HG03571 (cell line): Measurements from ENCODE around the gene ANKRD44.

Experiments
- ATAC-seq: cut with Tn5 transposase; IDR thresholded peaks from one replicate; pipeline ENCODE4 v1.9.1; 2021; ENCODE audit not compliant: unreplicated experiment

The ANKRD44 gene

DNA sequence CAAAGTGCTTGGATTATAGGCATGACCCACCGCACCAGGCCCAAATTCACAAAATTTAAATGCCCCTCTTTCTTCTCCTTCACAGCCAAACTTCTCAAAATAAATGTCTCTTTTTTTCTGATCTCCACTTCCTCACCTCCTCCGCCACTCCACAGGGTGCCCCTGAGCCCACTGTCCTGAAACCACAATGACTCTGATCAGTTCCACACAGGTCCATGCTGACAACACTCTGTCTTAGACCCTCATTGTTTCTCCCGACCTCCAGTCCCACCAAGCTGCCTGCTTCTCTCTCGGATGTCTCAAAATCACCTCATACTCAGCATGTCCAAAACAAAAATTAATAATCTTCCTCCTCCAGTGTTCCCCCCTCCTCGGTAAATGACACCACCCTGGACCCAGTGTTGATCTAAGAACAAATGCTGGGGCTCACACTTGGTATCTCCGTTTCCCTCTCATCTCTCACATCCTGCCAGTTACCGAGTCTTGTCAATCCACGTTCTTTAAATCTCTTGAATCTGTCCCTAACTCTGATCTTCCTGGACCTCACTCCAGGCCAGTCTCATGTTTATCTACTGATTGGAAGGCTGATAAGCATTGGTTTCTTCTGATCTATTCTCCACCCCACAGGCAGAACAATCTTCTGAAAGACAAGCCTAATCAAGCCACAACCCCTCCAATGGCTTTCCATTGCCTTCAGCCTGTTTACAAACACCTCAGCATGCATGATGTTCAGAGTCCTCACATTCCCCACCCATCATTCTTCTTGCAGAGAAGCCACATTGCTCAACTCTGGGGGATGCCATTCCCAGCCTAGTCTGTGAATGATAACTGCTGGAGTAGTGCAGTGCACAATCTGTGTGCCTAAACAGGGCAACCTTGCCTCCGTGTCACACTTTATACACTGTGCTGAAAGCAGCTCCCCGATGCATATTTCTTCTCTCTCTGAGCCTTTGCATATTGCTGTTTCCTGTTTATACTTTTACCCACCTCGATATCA is 12.4 kb upstream of the ANKRD44 start:
- ATAC-seq = peak; percentile 35

DNA sequence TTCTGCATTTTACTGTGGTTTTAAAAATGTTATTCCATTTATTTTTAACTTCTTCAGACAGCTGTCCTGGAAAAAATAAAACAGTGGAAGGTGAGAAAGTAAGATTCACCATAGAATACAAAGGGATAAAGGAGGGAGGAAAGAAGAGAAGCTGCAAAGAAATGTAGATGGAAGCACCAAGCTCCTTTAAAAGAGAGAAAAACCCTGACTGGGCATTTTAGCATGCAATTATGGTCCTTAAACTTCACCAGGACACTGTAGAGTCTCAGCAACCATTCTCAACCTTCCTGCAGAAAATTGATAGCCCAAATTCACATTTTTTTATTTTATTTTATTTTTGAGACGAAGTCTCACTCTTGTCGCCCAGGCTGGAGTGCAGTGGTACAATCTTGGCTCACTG is 11.6 kb upstream of the ANKRD44 start:
- no peak for ATAC-seq

- no peak for ATAC-seq
These were observed 4.8 kb upstream of the ANKRD44 start for GRCh38 chr2:197315371-197315770.

DNA sequence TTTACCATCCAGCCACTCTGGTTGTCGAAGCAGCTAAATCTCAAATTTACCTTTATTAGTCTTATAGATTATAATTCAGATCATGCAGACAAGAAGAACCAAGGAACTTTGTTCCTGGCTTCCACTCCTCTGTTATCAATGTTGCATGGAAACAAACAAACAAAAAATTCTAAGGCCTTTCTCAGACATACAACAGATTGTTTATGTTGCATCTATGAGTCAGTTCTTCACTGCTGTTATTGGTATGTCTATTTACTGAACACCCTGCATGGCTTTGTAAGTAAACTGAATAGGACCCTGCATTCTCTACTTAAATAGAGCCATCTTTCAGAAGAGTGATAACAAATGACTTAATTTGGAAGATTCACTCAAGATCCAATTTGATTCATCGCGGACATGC is 1.6 kb upstream of the ANKRD44 start:
- no peak for ATAC-seq

GRCh38 chr2:197311421-197312033 is 947 bp upstream of the ANKRD44 start:
- ATAC-seq = no peak

DNA sequence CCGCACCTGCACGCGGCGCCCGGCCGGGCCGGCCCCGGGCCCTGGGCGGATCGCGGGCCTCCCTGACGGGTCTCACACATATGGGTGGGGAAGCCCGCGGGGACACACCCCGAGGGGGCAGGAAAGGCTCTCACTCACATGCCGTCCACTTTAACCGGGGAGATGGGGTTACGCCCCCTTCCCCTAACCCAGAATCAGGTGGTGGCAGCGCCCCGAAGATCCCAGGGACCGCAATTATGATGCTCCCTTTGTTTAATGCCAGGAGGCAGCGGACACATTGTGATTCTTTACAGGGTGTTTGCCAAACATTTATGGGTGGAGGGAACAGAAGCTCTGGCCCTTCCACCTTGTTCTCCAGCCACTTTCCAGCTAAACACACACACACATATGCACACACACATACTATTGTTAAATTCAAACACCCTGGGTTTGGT is 424 bp upstream of the ANKRD44 start:
- ATAC-seq = no peak

- no peak for ATAC-seq
These were observed 819 bp downstream of the ANKRD44 start for GRCh38 chr2:197309691-197310231.

DNA sequence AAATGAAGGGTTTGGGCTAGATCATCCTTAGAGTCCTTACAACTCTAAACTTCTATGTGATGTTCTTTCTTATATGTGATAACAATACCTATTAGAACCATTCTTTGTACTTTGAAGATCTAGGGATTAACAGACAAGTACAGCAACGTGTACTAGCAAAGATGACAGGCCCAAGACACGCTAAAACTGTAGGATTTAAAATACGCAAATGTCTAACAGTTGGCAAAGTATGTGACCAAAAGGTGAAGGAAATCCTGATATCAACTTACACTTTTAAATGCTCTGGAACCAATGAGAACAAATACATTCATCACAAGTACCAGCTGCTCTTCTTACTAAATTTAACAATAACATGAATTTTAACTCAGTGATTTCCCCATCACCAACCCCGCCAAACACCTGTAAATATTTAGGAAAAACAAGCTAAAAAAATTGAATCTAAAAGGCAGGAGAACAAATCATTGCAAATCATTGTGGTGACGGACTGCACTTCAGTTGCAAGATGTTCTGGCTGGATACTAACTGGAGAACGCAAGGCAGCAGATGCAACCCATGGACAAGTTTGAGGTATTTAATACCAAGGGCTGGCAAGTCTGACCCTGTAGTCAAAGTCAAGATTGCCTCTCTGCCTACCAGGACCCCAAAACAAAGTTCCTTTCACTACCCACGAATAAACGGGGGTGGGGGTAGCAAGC is 1.4 kb downstream of the ANKRD44 start:
- ATAC-seq = no peak

DNA sequence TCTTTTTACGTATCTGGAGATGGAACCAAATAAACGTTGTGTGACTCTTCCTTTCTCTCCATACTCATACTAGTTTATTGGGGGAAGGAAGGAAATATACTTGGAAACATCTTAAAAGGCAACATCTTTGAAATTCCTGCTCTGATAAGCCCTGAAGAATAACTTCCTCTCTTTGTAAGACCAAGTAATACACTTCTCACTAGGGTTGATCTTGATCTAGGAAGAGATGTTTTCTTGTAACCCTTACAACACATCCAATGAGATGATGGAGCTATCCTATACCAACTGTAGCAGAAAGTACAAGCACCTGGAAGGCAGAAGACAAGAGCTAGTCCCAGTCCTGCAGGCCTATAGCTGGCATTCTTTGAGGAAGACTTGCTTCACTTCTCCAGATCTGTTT is 2.0 kb downstream of the ANKRD44 start:
- ATAC-seq = no peak

- peak; percentile 26 for ATAC-seq
These were observed 2.6 kb downstream of the ANKRD44 start for GRCh38 chr2:197307933-197308521.

- no peak for ATAC-seq
These were observed 3.2 kb downstream of the ANKRD44 start for GRCh38 chr2:197307236-197307932.

GRCh38 chr2:197306696-197307040 is 3.9 kb downstream of the ANKRD44 start:
- no peak for ATAC-seq

DNA sequence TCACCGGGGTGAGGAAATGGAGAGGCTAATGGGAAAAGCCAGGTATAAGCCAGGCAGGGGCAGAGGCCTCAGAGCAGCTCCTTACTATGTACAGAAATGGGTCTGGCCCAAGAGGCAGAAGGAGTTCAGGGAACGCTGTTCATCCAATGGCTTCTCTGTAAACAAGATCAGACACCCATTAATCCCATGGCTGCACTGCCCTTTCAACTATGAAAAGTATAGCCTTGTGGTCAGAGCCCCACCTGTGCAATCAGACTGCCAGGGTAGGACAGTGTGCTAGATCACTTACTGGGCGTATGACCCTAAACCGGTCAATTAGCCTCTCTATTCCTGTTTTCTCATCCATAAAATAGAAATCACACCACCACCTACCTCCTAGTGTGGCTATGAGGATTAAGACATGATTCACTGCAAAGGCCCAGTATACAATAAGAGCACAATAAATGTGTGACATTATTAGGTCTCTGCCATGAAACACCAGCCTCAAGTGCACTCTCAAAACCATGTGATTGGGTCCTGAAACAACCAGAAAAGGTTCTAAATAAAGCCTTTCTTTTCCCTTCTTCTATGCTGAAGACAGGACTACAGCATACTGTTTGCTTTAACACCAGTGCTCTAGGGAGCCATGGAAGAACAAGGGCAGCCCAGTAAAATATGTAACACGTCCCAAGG is 4.4 kb downstream of the ANKRD44 start:
- ATAC-seq = no peak

DNA sequence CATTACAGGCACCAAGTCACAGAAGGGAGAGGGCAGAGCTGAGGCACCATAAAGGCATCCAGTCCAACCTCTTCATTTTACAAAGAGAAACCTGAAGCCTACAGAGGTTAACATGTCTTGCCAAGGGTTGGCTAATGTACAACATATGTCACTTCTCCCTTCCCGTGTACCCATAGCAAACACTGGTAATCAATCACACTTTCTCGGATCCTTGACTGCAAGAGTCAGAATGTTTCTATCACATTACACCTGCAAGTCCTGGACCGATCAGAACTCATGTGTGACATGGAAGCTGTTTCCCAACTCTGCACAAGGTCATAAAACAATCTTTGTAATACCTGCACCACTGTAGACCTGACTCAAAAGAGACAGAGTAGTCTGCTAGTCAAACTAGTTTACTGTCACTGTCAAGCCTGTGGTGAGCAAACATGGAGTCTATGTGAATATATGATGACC is 6.0 kb downstream of the ANKRD44 start:
- peak; percentile 25 for ATAC-seq

- no peak for ATAC-seq
These were observed 10.4 kb downstream of the ANKRD44 start for GRCh38 chr2:197300139-197300538.

- no peak for ATAC-seq
These were observed 12.0 kb downstream of the ANKRD44 start for GRCh38 chr2:197298609-197299008.

- no peak for ATAC-seq
These were observed 12.7 kb downstream of the ANKRD44 start for GRCh38 chr2:197297772-197298318.

GRCh38 chr2:197297266-197297665 is 13.3 kb downstream of the ANKRD44 start:
- ATAC-seq = no peak

GRCh38 chr2:197296835-197297234 is 13.7 kb downstream of the ANKRD44 start:
- ATAC-seq = no peak
